GM12878 (cell line): ENCODE data around the gene ALPK1. TPM values are rescaled to one million over a fixed set of nuclear protein-coding genes. Genes with fewer than 3 reads are reported as not detected.

Source experiments
- ATAC-seq: fragments of 200-7000 bp; cut with Tn5 transposase; 3 replicates; pipeline ENCODE4 v1.9.1; 2020; ENCODE audit warnings: mild to moderate bottlenecking, moderate library complexity
- BruUV-seq: library from RNA; stranded (reverse); fragments of 400-500 nt; replicated peaks from 2 replicates; lab custom pipeline; 2021; lab: Mats Ljungman, UMichigan
- CTCF ChIA-PET: fragments of 300-600 bp; sonication (Branson Sonifier 250); formaldehyde crosslinking; extraction: SDS; loops from one replicate; lab custom pipeline; 2021; ENCODE audit warnings: inconsistent platforms; lab: Yijun Ruan, JAX
- POLR2A ChIA-PET: fragments of 350-600 bp; formaldehyde crosslinking; extraction: SDS; loops from one replicate; lab custom pipeline; 2021; ENCODE audit warnings: inconsistent platforms; lab: Charles Lee
- RAD21 ChIA-PET: fragments of 300-600 bp; sonication (Branson Sonifier 250); formaldehyde crosslinking; loops from one replicate; lab custom pipeline; 2023; ENCODE audit warnings: antibody characterized with exemption; ENCODE audit not compliant: unreplicated experiment; lab: Charles Lee
- SMC1A ChIA-PET: fragments of 300-600 bp; sonication (Branson Sonifier 250); formaldehyde crosslinking; loops from one replicate; lab custom pipeline; 2023; ENCODE audit not compliant: unreplicated experiment, uncharacterized antibody; lab: Charles Lee
- DNase-seq: peaks from one replicate; pipeline ENCODE4 v3.0.0-alpha.2; 2011; ENCODE audit warnings: low read depth, low spot score
- FAIRE-seq: peaks from 3 replicates; lab custom pipeline; 2011; peaks lifted over from hg19 to GRCh38; lab: Jason Lieb, UNC
- H2AFZ ChIP-seq: 2 replicates; pipeline ENCODE4 v1.6.0; 2011; ENCODE audit warnings: low read depth, low read length, control low read depth; ENCODE audit not compliant: control insufficient read depth
- H3K27ac ChIP-seq: 2 replicates; pipeline ENCODE4 v1.5.1; 2011; ENCODE audit warnings: control low read depth; ENCODE audit not compliant: control insufficient read depth, insufficient read depth
- H3K27me3 ChIP-seq, 2 experiments: replicated peaks in 1 of 2; 2 replicates each; pipeline versions ENCODE4 v1.6.0 to v1.6.1; 2011; ENCODE audit warnings: low read length in 1 of 2; ENCODE audit not compliant: control insufficient read depth in 2 of 2, insufficient read depth in 2 of 2
- H3K36me3 ChIP-seq, 2 experiments: 2 replicates each; pipeline ENCODE4 v1.5.1; 2011; ENCODE audit warnings: low read length in 1 of 2; ENCODE audit not compliant: control insufficient read depth in 2 of 2, insufficient read depth in 2 of 2
- H3K4me1 ChIP-seq: 2 replicates; pipeline ENCODE4 v1.6.1; 2011; ENCODE audit warnings: mild to moderate bottlenecking, low read length, moderate library complexity, mixed read lengths; ENCODE audit not compliant: control insufficient read depth, insufficient read depth
- H3K4me2 ChIP-seq: 2 replicates; pipeline ENCODE4 v1.6.0; 2011; ENCODE audit warnings: control low read depth; ENCODE audit not compliant: control insufficient read depth, insufficient read depth
- H3K4me3 ChIP-seq: fragments of 200-600 bp; sonication (generic); 2 replicates; pipeline ENCODE4 v1.5.1; 2016
- H3K79me2 ChIP-seq: 2 replicates; pipeline ENCODE4 v1.6.0; 2011; ENCODE audit warnings: low read length; ENCODE audit not compliant: control insufficient read depth, insufficient read depth
- H3K9ac ChIP-seq: 2 replicates; pipeline ENCODE4 v1.8.0; 2011; ENCODE audit warnings: low read length, control low read depth, mixed read lengths; ENCODE audit not compliant: control insufficient read depth, insufficient read depth
- H3K9me3 ChIP-seq: replicated peaks from 3 replicates; pipeline ENCODE4 v1.5.1; 2011; ENCODE audit warnings: mild to moderate bottlenecking, low read length; ENCODE audit not compliant: control insufficient read depth, insufficient read depth
- H4K20me1 ChIP-seq: 2 replicates; pipeline ENCODE4 v1.6.0; 2011; ENCODE audit not compliant: control insufficient read depth, insufficient read depth
- BCL11A ChIP-seq: IDR thresholded peaks from 2 replicates; pipeline ENCODE4 v1.6.1; 2011; ENCODE audit warnings: low read depth, low read length
- GABPA ChIP-seq: IDR thresholded peaks from 2 replicates; pipeline ENCODE4 v1.6.1; 2014; ENCODE audit warnings: antibody characterized with exemption, low read depth, mild to moderate bottlenecking, inconsistent platforms
- POLR2A ChIP-seq: IDR thresholded peaks from 2 replicates; pipeline ENCODE4 v1.6.1; 2011; ENCODE audit warnings: low read depth, mild to moderate bottlenecking, low read length
- SMAD5 ChIP-seq: IDR thresholded peaks from 2 replicates; pipeline ENCODE4 v1.6.1; 2016; ENCODE audit warnings: antibody characterized with exemption, low read depth
- SUZ12 ChIP-seq: fragments of 200-600 bp; sonication (generic); IDR thresholded peaks from one replicate; pipeline ENCODE4 v1.6.1; 2018; ENCODE audit warnings: antibody characterized with exemption, mild to moderate bottlenecking; ENCODE audit not compliant: unreplicated experiment
- WGBS: methylation state at CpG from one replicate; pipeline ENCODE4 v1.1.6; 2016; ENCODE audit warnings: low lambda C conversion rate; ENCODE audit not compliant: insufficient replicate concordance, insufficient coverage; ENCODE audit errors: missing lambda C conversion rate; 5-methylcytosine and 5-hydroxymethylcytosine counted together
- in situ Hi-C: fragments of 300-500 bp; cut with MboI; formaldehyde crosslinking; loops from 9 replicates; pipeline ENCODE4 v1.14.3; 2018; ENCODE audit warnings: mixed read lengths
- intact Hi-C: fragments of 100-400 bp; cut with micrococcal nuclease; formaldehyde crosslinking; loops from one replicate; pipeline ENCODE4 v1.14.2; 2022; ENCODE audit not compliant: unreplicated experiment
- polyA plus RNA-seq, 11 experiments: library from polyadenylated mRNA; depleted of rRNA in 4 of 11; unstranded in 6 of 11; stranded (reverse) in 5 of 11; fragments of >200 nt; fragmentation: Nextera tagmentation in 4 of 11; fragmentation: Illumina TruSeq in 1 of 11; extraction: Ambion mirVana in 4 of 11; extraction: Trizol in 1 of 11; gene quantifications; 1 replicate in 1 of 11; 2 replicates in 10 of 11; pipeline versions ENCODE4 v1.2.1 to v1.2.3, GENCODE V29; 2011 to 2016; ENCODE audit warnings: inconsistent platforms in 2 of 11, missing spikeins in 2 of 11, low read depth in 1 of 11
- total RNA-seq, 4 experiments: library from RNA; depleted of rRNA in 3 of 4; stranded (reverse); fragments of >200 nt in 3 of 4; fragmentation: Illumina TruSeq in 1 of 4; extraction: Trizol in 1 of 4; gene quantifications; 2 replicates each; pipeline versions ENCODE4 v1.2.1 to v1.2.3, GENCODE V29; 2013 to 2021
- TF ChIP-seq, protein P1 (sequence below): IDR thresholded peaks from 2 replicates; pipeline ENCODE4 v1.6.1; 2012; ENCODE audit warnings: low read length, inconsistent platforms
- TF ChIP-seq, protein P2 (sequence below): fragments of 450-650 bp; IDR thresholded peaks from 2 replicates; pipeline ENCODE4 v1.6.1; 2017; ENCODE audit warnings: mild to moderate bottlenecking, low read depth, inconsistent platforms; ENCODE audit not compliant: poor library complexity, severe bottlenecking

The ALPK1 gene
- total and polyA plus RNA-seq, 10 of the 15 experiments (the other 5 are each of a cell fraction or from before 2014, with no cell fraction given): 8.5 to 32.3 (median 22.6) TPM

DNA sequence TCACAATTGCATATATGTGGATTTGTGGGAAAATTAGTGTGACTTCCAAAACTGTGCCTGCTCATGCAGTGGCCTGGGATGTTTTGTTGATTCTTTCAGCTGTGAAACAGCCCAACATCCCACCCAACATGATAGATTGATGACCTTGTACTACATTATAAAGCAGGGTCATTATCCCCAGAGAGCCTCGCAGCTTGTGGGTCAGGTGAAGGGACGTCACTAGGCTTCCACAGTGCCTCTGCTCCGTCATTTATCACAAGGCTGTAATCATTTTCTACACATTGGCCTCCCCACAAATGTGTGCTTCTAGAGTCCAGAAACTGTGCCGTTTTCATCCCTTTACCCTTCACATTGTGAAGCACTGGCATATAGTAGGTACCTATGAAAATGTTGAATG lies 31.6 kb downstream of the ALPK1 start:
- H3K79me2 ChIP-seq: no peaks in the 10 kb centered on the region
- CTCF ChIA-PET: interaction anchor here (0.9 to 12.2 kb wide), 29 partner anchors 8 to 618 kb away, joined by 3 to 221 read pairs (median 7); partner anchors contain the start of genes AP1AR and NEUROG2
- POLR2A ChIA-PET: interaction anchor here (2.3 kb wide), 1 partner anchor 188 kb away, joined by 7 read pairs; no protein-coding TSS in a partner anchor
- peaks cover 4% of the 10 kb centered on the region for H3K4me1 ChIP-seq
- peaks cover 0 to 7% of the 10 kb centered on the region in 2 experiments; a peak in 1 of 4 replicates for H3K36me3 ChIP-seq
- no peak overlapping the region for H3K4me3 ChIP-seq
- WGBS: 91% methylated on average over 4 of the region's 4 CpGs
- no peak overlapping the region for H3K27ac ChIP-seq
- no peak overlapping the region for H2AFZ ChIP-seq
- no peak for TF ChIP-seq SUZ12
- TF ChIP-seq, protein P1, sequence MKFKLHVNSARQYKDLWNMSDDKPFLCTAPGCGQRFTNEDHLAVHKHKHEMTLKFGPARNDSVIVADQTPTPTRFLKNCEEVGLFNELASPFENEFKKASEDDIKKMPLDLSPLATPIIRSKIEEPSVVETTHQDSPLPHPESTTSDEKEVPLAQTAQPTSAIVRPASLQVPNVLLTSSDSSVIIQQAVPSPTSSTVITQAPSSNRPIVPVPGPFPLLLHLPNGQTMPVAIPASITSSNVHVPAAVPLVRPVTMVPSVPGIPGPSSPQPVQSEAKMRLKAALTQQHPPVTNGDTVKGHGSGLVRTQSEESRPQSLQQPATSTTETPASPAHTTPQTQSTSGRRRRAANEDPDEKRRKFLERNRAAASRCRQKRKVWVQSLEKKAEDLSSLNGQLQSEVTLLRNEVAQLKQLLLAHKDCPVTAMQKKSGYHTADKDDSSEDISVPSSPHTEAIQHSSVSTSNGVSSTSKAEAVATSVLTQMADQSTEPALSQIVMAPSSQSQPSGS: no peak
- no peak for TF ChIP-seq BCL11A
- no peak for TF ChIP-seq POLR2A
- no peak for TF ChIP-seq SMAD5
- TF ChIP-seq, protein P2, sequence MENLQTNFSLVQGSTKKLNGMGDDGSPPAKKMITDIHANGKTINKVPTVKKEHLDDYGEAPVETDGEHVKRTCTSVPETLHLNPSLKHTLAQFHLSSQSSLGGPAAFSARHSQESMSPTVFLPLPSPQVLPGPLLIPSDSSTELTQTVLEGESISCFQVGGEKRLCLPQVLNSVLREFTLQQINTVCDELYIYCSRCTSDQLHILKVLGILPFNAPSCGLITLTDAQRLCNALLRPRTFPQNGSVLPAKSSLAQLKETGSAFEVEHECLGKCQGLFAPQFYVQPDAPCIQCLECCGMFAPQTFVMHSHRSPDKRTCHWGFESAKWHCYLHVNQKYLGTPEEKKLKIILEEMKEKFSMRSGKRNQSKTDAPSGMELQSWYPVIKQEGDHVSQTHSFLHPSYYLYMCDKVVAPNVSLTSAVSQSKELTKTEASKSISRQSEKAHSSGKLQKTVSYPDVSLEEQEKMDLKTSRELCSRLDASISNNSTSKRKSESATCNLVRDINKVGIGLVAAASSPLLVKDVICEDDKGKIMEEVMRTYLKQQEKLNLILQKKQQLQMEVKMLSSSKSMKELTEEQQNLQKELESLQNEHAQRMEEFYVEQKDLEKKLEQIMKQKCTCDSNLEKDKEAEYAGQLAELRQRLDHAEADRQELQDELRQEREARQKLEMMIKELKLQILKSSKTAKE: no peak
- no peak for TF ChIP-seq GABPA
- FAIRE-seq (no peak), DNase-seq (no peak), ATAC-seq (no peak)
- no peaks in the 10 kb centered on the region for H4K20me1 ChIP-seq
- intact Hi-C loops: loop anchor here (1.0 to 5.0 kb wide), 5 partner anchors 195 to 434 kb away; no protein-coding TSS in a partner anchor
- no peak overlapping the region for H3K4me2 ChIP-seq
- no peaks in the 10 kb centered on the region for H3K27me3 ChIP-seq
- no peaks in the 10 kb centered on the region for H3K9me3 ChIP-seq
- SMC1A ChIA-PET: interaction anchor here (1.0 to 7.2 kb wide), 13 partner anchors 8 to 436 kb away, joined by 3 to 124 read pairs (median 7); partner anchors contain the start of gene NEUROG2
- in situ Hi-C loops: loop anchor here (5.0 to 10.0 kb wide), 2 partner anchors 224 to 279 kb away; no protein-coding TSS in a partner anchor
- RAD21 ChIA-PET: interaction anchor here (0.7 to 4.3 kb wide), 12 partner anchors 62 to 275 kb away, joined by 3 to 72 read pairs (median 5); partner anchors contain the start of gene NEUROG2
- no TSS peak for BruUV-seq
- H3K9ac ChIP-seq: no peak overlapping the region
